IMR-90 (cell line): ENCODE data around the gene BTBD2. TPM values are rescaled to one million over a fixed set of nuclear protein-coding genes. Genes with fewer than 3 reads are reported as not detected.

Experiments used
- ATAC-seq: fragments of 200-7000 bp; cut with Tn5 transposase; 2 replicates; pipeline ENCODE4 v1.9.1; 2020; ENCODE audit warnings: low read depth, mild to moderate bottlenecking, moderate library complexity
- BruUV-seq: library from RNA; stranded (reverse); fragments of 400-500 nt; replicated peaks from 2 replicates; lab custom pipeline; 2021; lab: Mats Ljungman, UMichigan
- CTCF ChIA-PET: fragments of 300-600 bp; formaldehyde crosslinking; extraction: SDS; loops from one replicate; lab custom pipeline; 2021; ENCODE audit warnings: antibody characterized with exemption; lab: Yijun Ruan, JAX
- POLR2A ChIA-PET: fragments of 300-600 bp; sonication (Branson Sonifier 250); formaldehyde crosslinking; loops from one replicate; lab custom pipeline; 2022; ENCODE audit warnings: antibody characterized with exemption; ENCODE audit not compliant: unreplicated experiment; lab: Charles Lee
- DNase-seq: peaks from one replicate; pipeline ENCODE4 v3.0.0; 2013
- H2AFZ ChIP-seq: replicated peaks from 2 replicates; pipeline ENCODE3; 2013; ENCODE audit warnings: low read length, mild to moderate bottlenecking; ENCODE audit not compliant: poor library complexity
- H2AK5ac ChIP-seq: 2 replicates; pipeline ENCODE4 v1.6.1; 2013; ENCODE audit warnings: low read depth, low read length, inconsistent platforms
- H2AK9ac ChIP-seq: replicated peaks from 2 replicates; pipeline ENCODE3; 2013; ENCODE audit warnings: mild to moderate bottlenecking, low read depth, low read length, moderate library complexity; ENCODE audit not compliant: poor library complexity
- H2BK120ac ChIP-seq: 2 replicates; pipeline ENCODE4 v1.6.1; 2013; ENCODE audit warnings: low read depth, low read length, inconsistent platforms
- H2BK15ac ChIP-seq: 3 replicates; pipeline ENCODE4 v1.6.1; 2013; ENCODE audit warnings: low read depth, low read length, inconsistent platforms
- H2BK20ac ChIP-seq: 2 replicates; pipeline ENCODE4 v1.6.1; 2013; ENCODE audit warnings: low read depth, mild to moderate bottlenecking, inconsistent platforms, low read length, moderate library complexity
- H2BK5ac ChIP-seq: 2 replicates; pipeline ENCODE4 v1.6.1; 2013; ENCODE audit warnings: mild to moderate bottlenecking, low read depth, low read length, inconsistent platforms; ENCODE audit not compliant: poor library complexity, severe bottlenecking
- H3K14ac ChIP-seq: replicated peaks from 2 replicates; pipeline ENCODE4 v1.6.1; 2013; ENCODE audit warnings: low read depth, low read length, inconsistent platforms
- H3K18ac ChIP-seq: 2 replicates; pipeline ENCODE4 v1.6.1; 2013; ENCODE audit warnings: low read depth, low read length, control low read depth
- H3K23ac ChIP-seq: 2 replicates; pipeline ENCODE4 v1.6.1; 2013; ENCODE audit warnings: low read depth, low read length, inconsistent platforms
- H3K27ac ChIP-seq: 2 replicates; pipeline ENCODE4 v1.5.1; 2013; ENCODE audit warnings: mild to moderate bottlenecking, control low read depth, low read length; ENCODE audit not compliant: insufficient read depth
- H3K27me3 ChIP-seq: 2 replicates; pipeline ENCODE4 v1.6.1; 2013; ENCODE audit warnings: low read length; ENCODE audit not compliant: control insufficient read depth, insufficient read depth
- H3K36me3 ChIP-seq: 2 replicates; pipeline ENCODE4 v1.6.1; 2013; ENCODE audit warnings: low read length, mixed read lengths; ENCODE audit not compliant: control insufficient read depth, insufficient read depth
- H3K4ac ChIP-seq: 2 replicates; pipeline ENCODE4 v1.6.1; 2013; ENCODE audit warnings: low read depth, low read length, inconsistent platforms
- H3K4me1 ChIP-seq: 2 replicates; pipeline ENCODE4 v1.6.1; 2013; ENCODE audit warnings: low read length, mixed read lengths; ENCODE audit not compliant: control insufficient read depth, insufficient read depth
- H3K4me2 ChIP-seq: 2 replicates; pipeline ENCODE4 v1.6.1; 2013; ENCODE audit warnings: low read depth, mild to moderate bottlenecking, control low read depth, low read length, moderate library complexity
- H3K4me3 ChIP-seq: 2 replicates; pipeline ENCODE4 v1.5.1; 2013; ENCODE audit warnings: low read depth, mild to moderate bottlenecking, control low read depth, low read length, moderate library complexity; ENCODE audit not compliant: insufficient read depth
- H3K56ac ChIP-seq: 2 replicates; pipeline ENCODE4 v1.6.1; 2013; ENCODE audit warnings: low read length, inconsistent platforms; ENCODE audit not compliant: insufficient read depth; ENCODE audit errors: extremely low read depth
- H3K79me1 ChIP-seq, 2 experiments: 2 replicates each; pipeline ENCODE4 v1.6.1; 2013; ENCODE audit warnings: low read length in 2 of 2, inconsistent platforms in 1 of 2, low read depth in 1 of 2
- H3K9ac ChIP-seq: 2 replicates; pipeline ENCODE4 v1.6.1; 2013; ENCODE audit warnings: low read depth, low read length, control low read depth
- H3K9me1 ChIP-seq: 2 replicates; pipeline ENCODE4 v1.6.1; 2013; ENCODE audit warnings: low read length, inconsistent platforms; ENCODE audit not compliant: insufficient read depth
- H3K9me3 ChIP-seq: 2 replicates; pipeline ENCODE4 v1.6.1; 2013; ENCODE audit warnings: low read length; ENCODE audit not compliant: control insufficient read depth, insufficient read depth
- H4K20me1 ChIP-seq: 2 replicates; pipeline ENCODE4 v1.6.1; 2013; ENCODE audit warnings: low read length, inconsistent platforms; ENCODE audit not compliant: insufficient read depth
- H4K5ac ChIP-seq: 2 replicates; pipeline ENCODE4 v1.6.1; 2013; ENCODE audit warnings: mild to moderate bottlenecking, low read depth, low read length, control low read depth
- H4K8ac ChIP-seq, 2 experiments: 2 replicates each; pipeline ENCODE4 v1.6.1; 2013; ENCODE audit warnings: low read depth in 2 of 2, low read length in 2 of 2, control low read depth in 1 of 2, inconsistent platforms in 1 of 2
- H4K91ac ChIP-seq: 2 replicates; pipeline ENCODE4 v1.6.1; 2013; ENCODE audit warnings: low read depth, low read length, inconsistent platforms; ENCODE audit not compliant: insufficient read depth
- CTCF ChIP-seq: conservative IDR thresholded peaks from 2 replicates; pipeline ENCODE4 v1.5.1; 2012; ENCODE audit warnings: mild to moderate bottlenecking, low read depth, low read length, improper control_type of control experiment
- MAFK ChIP-seq: IDR thresholded peaks from 2 replicates; pipeline ENCODE4 v1.6.1; 2012; ENCODE audit warnings: low read depth, low read length, improper control_type of control experiment
- NFE2L2 ChIP-seq: fragments of 150-350 bp; IDR thresholded peaks from 2 replicates; pipeline ENCODE4 v1.6.1; 2016; ENCODE audit warnings: low read depth, mild to moderate bottlenecking, low read length
- POLR2A ChIP-seq: IDR thresholded peaks from 2 replicates; pipeline ENCODE4 v1.6.1; 2012; ENCODE audit warnings: mild to moderate bottlenecking, low read depth, low read length
- RAD21 ChIP-seq: IDR thresholded peaks from 2 replicates; pipeline ENCODE4 v1.6.1; 2012; ENCODE audit warnings: low read length, improper control_type of control experiment
- SMC3 ChIP-seq: fragments of 150-350 bp; IDR thresholded peaks from 2 replicates; pipeline ENCODE4 v1.6.1; 2016; ENCODE audit warnings: low read depth, mild to moderate bottlenecking, antibody characterized with exemption, low read length, moderate library complexity
- USF2 ChIP-seq: fragments of 150-350 bp; IDR thresholded peaks from 2 replicates; pipeline ENCODE4 v1.6.1; 2017; ENCODE audit warnings: mild to moderate bottlenecking, antibody characterized with exemption, low read length, low read depth
- WGBS, 2 experiments: methylation state at CpG; one replicate each; pipeline versions ENCODE4 v1.1.5 to v1.1.7; 2013; ENCODE audit warnings: missing lambda C conversion rate in 2 of 2; ENCODE audit not compliant: insufficient read length in 1 of 2; ENCODE audit errors: extremely low coverage in 2 of 2; 5-methylcytosine and 5-hydroxymethylcytosine counted together
- dilution Hi-C: fragments of 300-500 bp; cut with HindIII; formaldehyde crosslinking; loops from one replicate; pipeline ENCODE4 v1.14.3; 2018; ENCODE audit warnings: low sequenced_read_pairs; ENCODE audit not compliant: unreplicated experiment
- in situ Hi-C: fragments of 300-500 bp; cut with MboI; formaldehyde crosslinking; loops from 3 replicates; pipeline ENCODE4 v1.14.3; 2019; ENCODE audit warnings: low sequenced_read_pairs, inconsistent platforms, mixed read lengths
- intact Hi-C: fragments of 100-400 bp; cut with micrococcal nuclease; formaldehyde crosslinking; loops from 2 replicates; pipeline ENCODE4 v1.10.0; 2022
- polyA plus RNA-seq, 3 experiments: library from polyadenylated mRNA; depleted of rRNA; stranded (reverse); fragments of >200 nt; gene quantifications; 2 replicates each; pipeline ENCODE4 v1.2.3, GENCODE V29; 2012; ENCODE audit warnings: low replicate concordance in 1 of 3
- total RNA-seq: library from RNA; depleted of rRNA; stranded (reverse); fragments of >200 nt; gene quantifications from 2 replicates; pipeline ENCODE4 v1.2.3, GENCODE V29; 2012

BTBD2 gene
- total and polyA plus RNA-seq, 2 of the 4 experiments (the other 2 are of a cell fraction) = 24.4 to 65.7 TPM

DNA sequence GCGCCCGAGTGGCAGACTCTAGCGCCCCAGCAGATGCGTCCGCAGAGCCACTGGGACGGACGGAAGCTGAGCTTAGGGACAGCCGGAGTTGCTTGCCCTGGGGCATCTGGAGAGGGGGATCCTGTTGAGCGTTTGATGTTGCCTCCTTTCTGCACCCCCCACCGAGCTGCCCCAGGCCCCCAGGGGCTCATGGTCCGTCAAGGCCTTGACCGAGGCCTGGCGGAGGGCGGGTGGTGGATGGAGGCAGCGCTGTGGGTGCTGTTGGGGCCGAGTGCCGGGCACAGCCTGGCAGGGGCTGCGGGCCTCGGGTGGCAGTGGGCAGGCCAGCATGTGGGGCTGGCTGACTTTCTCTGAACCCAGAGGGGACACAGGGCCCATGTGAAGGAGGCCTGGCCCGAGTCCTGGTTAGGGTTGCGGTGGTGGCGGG, 71.8 kb downstream of the BTBD2 start:
- Histone ChIP-seq H3K4ac (no peak overlapping the region), H3K4me2 (no peak overlapping the region), H3K27ac (no peak overlapping the region), H4K20me1 (peaks cover 61% of the 10 kb centered on the region), H4K8ac (no peak overlapping the region), H4K5ac (no peak overlapping the region), H2AFZ (no peak overlapping the region), H3K27me3 (no peaks in the 10 kb centered on the region), H3K18ac (no peak overlapping the region), H3K56ac (no peak overlapping the region), H4K91ac (no peak overlapping the region), H3K14ac (no peak overlapping the region), H3K36me3 (peaks cover 2% of the 10 kb centered on the region; the same call in 1 of the 2 replicates), H2BK20ac (no peak overlapping the region), H3K23ac (no peak overlapping the region), H3K4me1 (peaks cover 10% of the 10 kb centered on the region), H2AK9ac (no peak overlapping the region), H2AK5ac (no peak overlapping the region), H3K9me1 (peaks cover 5% of the 10 kb centered on the region; the same call in 1 of the 2 replicates), H3K9me3 (no peaks in the 10 kb centered on the region), H3K4me3 (no peak overlapping the region), H2BK15ac (no peak overlapping the region), H3K79me1 (peaks cover 5 to 58% of the 10 kb centered on the region in 2 experiments; a peak in 2 of 4 replicates), H2BK120ac (no peak overlapping the region), H3K9ac (no peak overlapping the region), H2BK5ac (no peak overlapping the region)
- no TSS peak for BruUV-seq
- no peak for DNase-seq
- dilution Hi-C loops = no loop called here
- ATAC-seq = no peak
- ChIA-PET POLR2A (no interaction called here), CTCF (no interaction called here)
- intact Hi-C loops = no loop called here
- in situ Hi-C loops = no loop called here
- TF ChIP-seq MAFK = no peak
- TF ChIP-seq RAD21 = no peak
- no peak for TF ChIP-seq CTCF
- no peak for TF ChIP-seq SMC3
- TF ChIP-seq USF2 = no peak
- no peak for TF ChIP-seq NFE2L2
- TF ChIP-seq POLR2A = no peak
- 92% methylated on average over 5 of the region's 22 CpGs; no CpG with 5 or more reads in 1 of the 2 experiments for WGBS, 2 experiments
